B cell (primary cell): Measurements from ENCODE around the gene DLG2. TPM values are rescaled to one million over a fixed set of nuclear protein-coding genes. Genes with fewer than 3 reads are reported as not detected.

Source experiments
- ATAC-seq: fragments of 200-7000 bp; cut with Tn5 transposase; one replicate; pipeline ENCODE4 v1.10.0; 2021; ENCODE audit warnings: low read depth, mild to moderate bottlenecking, moderate number of reproducible peaks, moderate library complexity
- CTCF ChIA-PET: fragments of 350-600 bp; sonication (Branson Sonifier 250); formaldehyde crosslinking; loops from one replicate; lab custom pipeline; 2021; ENCODE audit warnings: antibody characterized with exemption, inconsistent platforms; lab: Charles Lee
- POLR2A ChIA-PET: fragments of 350-600 bp; sonication (Branson Sonifier 250); formaldehyde crosslinking; loops from one replicate; lab custom pipeline; 2021; ENCODE audit warnings: antibody characterized with exemption; lab: Charles Lee
- DNase-seq: peaks from one replicate; pipeline ENCODE4 v3.0.0; 2013
- H2AFZ ChIP-seq: 2 replicates; pipeline ENCODE4 v1.6.1; 2012; ENCODE audit warnings: mild to moderate bottlenecking, low read depth, low read length; ENCODE audit not compliant: insufficient read depth, poor library complexity, severe bottlenecking
- H3K27ac ChIP-seq, 2 donors: 1 replicate in 1 of 2; 2 replicates in 1 of 2; pipeline ENCODE4 v1.5.1; 2012 to 2013; ENCODE audit warnings: low read length in 2 of 2, mild to moderate bottlenecking in 2 of 2, moderate library complexity in 1 of 2
- H3K27me3 ChIP-seq, 4 experiments: fragments of 200-600 bp in 1 of 4; sonication (generic) in 1 of 4; replicated peaks in 1 of 4; 1 replicate in 2 of 4; 2 replicates in 2 of 4; pipeline versions ENCODE4 v1.6.1 to v1.7.0; 2013 to 2016; ENCODE audit warnings: low read length in 3 of 4, mild to moderate bottlenecking in 2 of 4, mixed read lengths in 1 of 4, moderate library complexity in 1 of 4; ENCODE audit not compliant: insufficient read depth in 4 of 4, control insufficient read depth in 3 of 4; ENCODE audit errors: control extremely low read depth in 1 of 4
- H3K36me3 ChIP-seq, 2 experiments: replicated peaks in 1 of 2; 1 replicate in 1 of 2; 2 replicates in 1 of 2; pipeline versions ENCODE4 v1.6.1 to v1.7.1; 2013; ENCODE audit warnings: low read length in 1 of 2; ENCODE audit not compliant: insufficient read depth in 2 of 2, control insufficient read depth in 1 of 2; ENCODE audit errors: control extremely low read depth in 1 of 2, extremely low read depth in 1 of 2
- H3K4me1 ChIP-seq, 2 donors: fragments of 200-600 bp in 1 of 2; sonication (generic) in 1 of 2; 1 replicate in 1 of 2; 2 replicates in 1 of 2; pipeline versions ENCODE4 v1.5.1 to v1.6.1; 2013 to 2017; ENCODE audit warnings: low read length in 2 of 2; ENCODE audit not compliant: control insufficient read depth in 2 of 2, insufficient read depth in 2 of 2
- H3K4me2 ChIP-seq: replicated peaks from 2 replicates; pipeline ENCODE3; 2012; ENCODE audit warnings: mild to moderate bottlenecking, low read depth, low read length; ENCODE audit not compliant: poor library complexity, severe bottlenecking
- H3K4me3 ChIP-seq, 5 experiments: fragments of 200-600 bp in 1 of 5; sonication (generic) in 1 of 5; 1 replicate in 3 of 5; 2 replicates in 2 of 5; pipeline versions ENCODE4 v1.5.1 to v1.7.0; 2011 to 2016; ENCODE audit warnings: low read length in 4 of 5, mild to moderate bottlenecking in 4 of 5, low read depth in 2 of 5, control low read depth in 1 of 5, moderate library complexity in 1 of 5; ENCODE audit not compliant: insufficient read depth in 1 of 5; ENCODE audit errors: control extremely low read depth in 1 of 5, extremely low read depth in 1 of 5
- H3K79me2 ChIP-seq: fragments of 200-600 bp; sonication (generic); one replicate; pipeline ENCODE4 v1.6.0; 2016; ENCODE audit warnings: low read length; ENCODE audit not compliant: control insufficient read depth, insufficient read depth
- H3K9ac ChIP-seq: fragments of 200-600 bp; sonication (generic); 2 replicates; pipeline ENCODE4 v1.6.1; 2017; ENCODE audit warnings: mild to moderate bottlenecking, low read length, moderate library complexity
- H3K9me3 ChIP-seq, 3 donors: one replicate each; pipeline versions ENCODE4 v1.6.1 to v1.7.1; 2013; ENCODE audit warnings: low read length in 2 of 3; ENCODE audit not compliant: control insufficient read depth in 2 of 3, insufficient read depth in 1 of 3; ENCODE audit errors: control extremely low read depth in 1 of 3
- H4K20me1 ChIP-seq: 2 replicates; pipeline ENCODE4 v1.6.0; 2012; ENCODE audit warnings: mild to moderate bottlenecking, low read length; ENCODE audit not compliant: insufficient read depth, control insufficient read depth, poor library complexity, severe bottlenecking
- H3K27ac Mint-ChIP-seq: one replicate; pipeline ENCODE4 v1.8.0; 2021; ENCODE audit warnings: mixed read lengths
- H3K27me3 Mint-ChIP-seq: one replicate; pipeline ENCODE4 v1.8.0; 2021; ENCODE audit warnings: mixed read lengths
- H3K4me1 Mint-ChIP-seq: one replicate; pipeline ENCODE4 v1.8.0; 2021; ENCODE audit warnings: mixed read lengths
- H3K4me3 Mint-ChIP-seq: one replicate; pipeline ENCODE4 v1.8.0; 2021; ENCODE audit warnings: mixed read lengths
- H3K9me3 Mint-ChIP-seq: one replicate; pipeline ENCODE4 v1.8.0; 2022; ENCODE audit warnings: mixed read lengths; ENCODE audit not compliant: insufficient read depth
- CTCF ChIP-seq: fragments of 200-600 bp; IDR thresholded peaks from one replicate; pipeline ENCODE4 v1.8.0; 2022; ENCODE audit warnings: antibody characterized with exemption, mild to moderate bottlenecking
- EZH2 ChIP-seq: IDR thresholded peaks from 2 replicates; pipeline ENCODE4 v1.6.1; 2012; ENCODE audit warnings: borderline replicate concordance, low read depth, mild to moderate bottlenecking, moderate library complexity, low read length; ENCODE audit not compliant: insufficient read depth, poor library complexity, severe bottlenecking
- WGBS: methylation state at CpG from one replicate; pipeline ENCODE4 v1.1.5; 2013; ENCODE audit warnings: missing lambda C conversion rate; ENCODE audit not compliant: insufficient coverage; 5-methylcytosine and 5-hydroxymethylcytosine counted together
- intact Hi-C: fragments of 100-400 bp; cut with micrococcal nuclease; formaldehyde crosslinking; loops from one replicate; pipeline ENCODE4 v1.10.0; 2022
- polyA plus RNA-seq: library from polyadenylated mRNA; depleted of rRNA; stranded (reverse); fragments of >200 nt; gene quantifications from 2 replicates; pipeline ENCODE4 v1.2.3, GENCODE V29; 2012
- total RNA-seq, 2 donors: library from RNA; stranded (reverse); fragments of 120-200 nt in 1 of 2; gene quantifications; 1 replicate in 1 of 2; 2 replicates in 1 of 2; pipeline versions ENCODE4 v1.2.3 to v1.2.4, GENCODE V29; 2013 to 2022

Gene DLG2
- total and polyA plus RNA-seq, 2 donors (not counting 1 experiment from before 2014, with no cell fraction given): 0.54 to 5.4 TPM

GRCh38 chr11:83522911-83523310, 2104.2 kb downstream of the DLG2 start:
- Mint-ChIP-seq H3K4me1 (peaks cover 5% of the 10 kb centered on the region), H3K9me3 (no peaks in the 10 kb centered on the region), H3K27ac (no peak overlapping the region), H3K27me3 (peaks cover 22% of the 10 kb centered on the region), H3K4me3 (no peak overlapping the region)
- POLR2A ChIA-PET: no interaction called here
- no CpG with 5 or more reads among the region's 2 CpGs for WGBS
- no peak overlapping the region for H3K4me3 ChIP-seq
- H3K9me3 ChIP-seq: peaks cover 0 to 10% (median 0%) of the 10 kb centered on the region in 3 donors
- TF ChIP-seq EZH2 (no peak), CTCF (no peak)
- DNase-seq (no peak), ATAC-seq (no peak)
- H3K9ac ChIP-seq: no peak overlapping the region
- CTCF ChIA-PET: no interaction called here
- no peaks in the 10 kb centered on the region for H3K79me2 ChIP-seq
- no peaks in the 10 kb centered on the region for H3K27me3 ChIP-seq
- no peak overlapping the region for H3K27ac ChIP-seq
- no peaks in the 10 kb centered on the region for H4K20me1 ChIP-seq
- no peaks in the 10 kb centered on the region for H3K36me3 ChIP-seq
- intact Hi-C loops: no loop called here
- H3K4me1 ChIP-seq: peaks cover 3 to 6% of the 10 kb centered on the region in 2 donors
- no peak overlapping the region for H2AFZ ChIP-seq
- H3K4me2 ChIP-seq: no peak overlapping the region

- no peaks in the 10 kb centered on the region for H3K9me3 Mint-ChIP-seq
- H3K4me3 Mint-ChIP-seq: no peak overlapping the region
- Histone ChIP-seq H3K27ac (no peak overlapping the region), H3K9me3 (peaks cover 0 to 13% (median 0%) of the 10 kb centered on the region in 3 donors), H3K27me3 (no peaks in the 10 kb centered on the region), H3K4me2 (no peak overlapping the region), H4K20me1 (no peaks in the 10 kb centered on the region), H3K4me1 (peaks cover 3 to 6% of the 10 kb centered on the region in 2 donors), H3K9ac (no peak overlapping the region), H3K79me2 (no peaks in the 10 kb centered on the region), H2AFZ (no peak overlapping the region), H3K36me3 (no peaks in the 10 kb centered on the region), H3K4me3 (no peak overlapping the region)
- ChIA-PET CTCF (no interaction called here), POLR2A (no interaction called here)
- ATAC-seq: no peak
- TF ChIP-seq CTCF (no peak), EZH2 (no peak)
- H3K4me1 Mint-ChIP-seq: peaks cover 5% of the 10 kb centered on the region
- intact Hi-C loops: no loop called here
- 83% methylated on average over 5 of the region's 8 CpGs for whole genome bisulfite sequencing
- no peak overlapping the region for H3K27ac Mint-ChIP-seq
- DNase-seq: peak; percentile 8
- peaks cover 22% of the 10 kb centered on the region for H3K27me3 Mint-ChIP-seq
Measured at GRCh38 chr11:83521647-83522596, 2105.2 kb downstream of the DLG2 start.
